Neuronal stem cell (in vitro differentiated cells): ENCODE measurements around the gene CA12.

Experiments
- DNase-seq: peaks from one replicate; pipeline ENCODE4 v3.0.0-alpha.2; 2013; ENCODE audit warnings: low spot score
- H2AFZ ChIP-seq: one replicate; pipeline ENCODE4 v1.6.1; 2013; ENCODE audit warnings: mild to moderate bottlenecking, low read length, inconsistent platforms
- H2AK5ac ChIP-seq: 2 replicates; pipeline ENCODE4 v1.6.1; 2013; ENCODE audit warnings: low read depth, mild to moderate bottlenecking, inconsistent platforms, low read length, moderate library complexity, mixed read lengths
- H2BK120ac ChIP-seq: 2 replicates; pipeline ENCODE4 v1.6.1; 2013; ENCODE audit warnings: low read depth, mild to moderate bottlenecking, inconsistent platforms, low read length, moderate library complexity, mixed read lengths
- H2BK12ac ChIP-seq: one replicate; pipeline ENCODE4 v1.6.1; 2013; ENCODE audit warnings: low read length, inconsistent platforms
- H2BK15ac ChIP-seq: 2 replicates; pipeline ENCODE4 v1.6.1; 2013; ENCODE audit warnings: mild to moderate bottlenecking, low read length, inconsistent platforms, mixed read lengths
- H2BK5ac ChIP-seq: one replicate; pipeline ENCODE4 v1.6.1; 2013; ENCODE audit warnings: inconsistent platforms, mild to moderate bottlenecking, low read length, moderate library complexity
- H3K14ac ChIP-seq: one replicate; pipeline ENCODE4 v1.6.1; 2013; ENCODE audit warnings: low read length, inconsistent platforms
- H3K18ac ChIP-seq: 2 replicates; pipeline ENCODE4 v1.6.1; 2013; ENCODE audit warnings: low read length, inconsistent platforms
- H3K23ac ChIP-seq: 2 replicates; pipeline ENCODE4 v1.6.1; 2013; ENCODE audit warnings: low read depth, mild to moderate bottlenecking, mixed read lengths, low read length, inconsistent platforms; ENCODE audit not compliant: poor library complexity
- H3K27ac ChIP-seq: replicated peaks from 3 replicates; pipeline ENCODE4 v1.5.1; 2013; ENCODE audit warnings: low read length, inconsistent platforms
- H3K27me3 ChIP-seq, 3 experiments: 2 replicates each; pipeline ENCODE4 v1.6.1; 2013; ENCODE audit warnings: low read length in 3 of 3, mild to moderate bottlenecking in 2 of 3, inconsistent platforms in 1 of 3, low read depth in 1 of 3, mixed read lengths in 1 of 3, moderate library complexity in 1 of 3; ENCODE audit not compliant: control insufficient read depth in 3 of 3, insufficient read depth in 3 of 3
- H3K36me3 ChIP-seq, 2 donors: replicated peaks in 1 of 2; 2 replicates each; pipeline ENCODE4 v1.6.1; 2013; ENCODE audit warnings: low read length in 2 of 2; ENCODE audit not compliant: control insufficient read depth in 2 of 2, insufficient read depth in 2 of 2
- H3K4ac ChIP-seq: 2 replicates; pipeline ENCODE4 v1.6.1; 2013; ENCODE audit warnings: inconsistent platforms, mild to moderate bottlenecking, low read length, moderate library complexity
- H3K4me1 ChIP-seq, 2 donors: 1 replicate in 1 of 2; 2 replicates in 1 of 2; pipeline ENCODE4 v1.6.1; 2013; ENCODE audit warnings: low read length in 2 of 2, low read depth in 1 of 2; ENCODE audit not compliant: control insufficient read depth in 2 of 2, insufficient read depth in 1 of 2
- H3K4me2 ChIP-seq: one replicate; pipeline ENCODE4 v1.6.1; 2013; ENCODE audit warnings: mild to moderate bottlenecking, low read length, inconsistent platforms; ENCODE audit not compliant: insufficient read depth, poor library complexity, severe bottlenecking
- H3K4me3 ChIP-seq, 2 donors: 2 replicates each; pipeline ENCODE4 v1.5.1; 2013; ENCODE audit warnings: low read length in 2 of 2, mild to moderate bottlenecking in 2 of 2, inconsistent platforms in 1 of 2, moderate library complexity in 1 of 2
- H3K79me1 ChIP-seq: one replicate; pipeline ENCODE4 v1.6.1; 2013; ENCODE audit warnings: low read depth, mild to moderate bottlenecking, inconsistent platforms, low read length, moderate library complexity
- H3K9ac ChIP-seq: one replicate; pipeline ENCODE4 v1.6.1; 2013; ENCODE audit warnings: mild to moderate bottlenecking, low read depth, low read length, inconsistent platforms; ENCODE audit not compliant: poor library complexity
- H3K9me3 ChIP-seq, 2 donors: replicated peaks in 1 of 2; 2 replicates each; pipeline versions ENCODE3 to v1.6.1; 2013; ENCODE audit warnings: low read length in 2 of 2, mild to moderate bottlenecking in 2 of 2, inconsistent platforms in 1 of 2, low read depth in 1 of 2, mixed read lengths in 1 of 2, moderate library complexity in 1 of 2; ENCODE audit not compliant: control insufficient read depth in 2 of 2, insufficient read depth in 1 of 2
- H4K8ac ChIP-seq: one replicate; pipeline ENCODE4 v1.6.1; 2013; ENCODE audit warnings: low read depth, mild to moderate bottlenecking, inconsistent platforms, low read length, moderate library complexity
- H4K91ac ChIP-seq: one replicate; pipeline ENCODE4 v1.6.1; 2013; ENCODE audit warnings: low read length, low read depth, mild to moderate bottlenecking, inconsistent platforms; ENCODE audit not compliant: poor library complexity
- WGBS, 2 donors: extraction: QIAGEN DNeasy Blood & Tissue Kit; methylation state at CpG; one replicate each; pipeline ENCODE4 v1.1.7; 2013; ENCODE audit warnings: missing lambda C conversion rate in 2 of 2, mixed read lengths in 1 of 2; ENCODE audit not compliant: insufficient read length in 2 of 2, insufficient replicate concordance in 1 of 2; ENCODE audit errors: extremely low coverage in 2 of 2; 5-methylcytosine and 5-hydroxymethylcytosine counted together

The CA12 gene

GRCh38 chr15:63380151-63380807 lies 1.4 kb downstream of the CA12 start:
- no peak overlapping the region for H2BK15ac ChIP-seq
- H3K79me1 ChIP-seq: no peaks in the 10 kb centered on the region
- H3K36me3 ChIP-seq: no peaks in the 10 kb centered on the region
- H3K23ac ChIP-seq: no peak overlapping the region
- H2BK5ac ChIP-seq: no peak overlapping the region
- H3K14ac ChIP-seq: no peak overlapping the region
- no peaks in the 10 kb centered on the region for H3K9me3 ChIP-seq
- no peak overlapping the region for H4K8ac ChIP-seq
- H2BK12ac ChIP-seq: no peak overlapping the region
- no peak overlapping the region for H2BK120ac ChIP-seq
- peaks cover 12 to 27% of the 10 kb centered on the region in 2 donors for H3K4me1 ChIP-seq
- H2AK5ac ChIP-seq: no peak overlapping the region
- peak overlapping the region; percentile 36 for H2AFZ ChIP-seq
- no peak overlapping the region for H3K18ac ChIP-seq
- H4K91ac ChIP-seq: no peak overlapping the region
- H3K9ac ChIP-seq: no peak overlapping the region
- no peak overlapping the region for H3K4ac ChIP-seq
- H3K27ac ChIP-seq: no peak overlapping the region
- DNase-seq: no peak
- no peak overlapping the region for H3K4me2 ChIP-seq
- no CpG with 5 or more reads among the region's 5 CpGs for WGBS, 2 donors
- no peak overlapping the region for H3K4me3 ChIP-seq
- H3K27me3 ChIP-seq: peaks cover 0 to 39% (median 24%) of the 10 kb centered on the region in 3 experiments

DNA sequence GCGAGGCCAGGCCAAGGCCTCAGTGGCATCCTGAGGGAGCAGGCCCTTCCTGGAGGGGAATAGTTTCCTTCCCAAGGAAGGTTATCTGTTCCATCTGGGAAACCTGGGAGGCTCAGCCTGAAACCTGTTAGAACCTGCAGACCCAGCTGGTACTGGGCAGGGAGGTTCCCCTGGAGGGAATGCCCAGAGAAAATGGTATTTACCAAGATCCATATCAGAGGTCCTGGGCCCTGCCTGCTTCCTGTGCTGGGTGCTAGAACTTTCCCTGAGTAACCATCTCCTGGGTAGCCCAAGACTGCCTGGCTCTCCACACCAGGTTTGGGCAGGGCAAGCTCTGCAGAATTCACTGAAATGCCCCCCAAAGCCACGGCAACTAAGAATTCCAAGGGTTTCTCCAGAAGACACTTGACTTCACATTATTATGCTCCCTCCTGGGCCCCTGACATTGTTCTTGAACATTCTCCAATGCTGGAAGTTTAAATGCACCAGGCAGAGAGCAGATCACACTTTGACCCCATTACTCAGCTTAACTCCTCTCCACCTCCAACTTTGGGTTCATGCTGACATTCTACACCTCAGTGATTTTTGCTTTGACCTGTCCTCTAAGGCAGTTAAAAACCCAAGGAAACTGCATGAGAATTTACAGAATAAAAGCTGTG lies 2.0 kb downstream of the CA12 start:
- no peak overlapping the region for H3K4me3 ChIP-seq
- no peak for DNase-seq
- H2BK15ac ChIP-seq: no peak overlapping the region
- H3K79me1 ChIP-seq: no peaks in the 10 kb centered on the region
- no peak overlapping the region for H3K4ac ChIP-seq
- WGBS, 2 donors: no CpG with 5 or more reads among the region's 2 CpGs
- H2BK120ac ChIP-seq: no peak overlapping the region
- no peak overlapping the region for H4K8ac ChIP-seq
- H3K9me3 ChIP-seq: no peaks in the 10 kb centered on the region
- no peak overlapping the region for H2BK12ac ChIP-seq
- peak overlapping the region; percentile 36 for H2AFZ ChIP-seq
- H2AK5ac ChIP-seq: peak overlapping the region; percentile 25
- no peak overlapping the region for H3K27ac ChIP-seq
- H2BK5ac ChIP-seq: no peak overlapping the region
- H3K36me3 ChIP-seq: no peaks in the 10 kb centered on the region
- H3K4me1 ChIP-seq: peaks cover 14 to 31% of the 10 kb centered on the region in 2 donors
- H3K14ac ChIP-seq: no peak overlapping the region
- no peak overlapping the region for H3K23ac ChIP-seq
- peaks cover 0 to 32% (median 24%) of the 10 kb centered on the region in 3 experiments for H3K27me3 ChIP-seq
- no peak overlapping the region for H3K4me2 ChIP-seq
- H4K91ac ChIP-seq: no peak overlapping the region
- no peak overlapping the region for H3K18ac ChIP-seq
- no peak overlapping the region for H3K9ac ChIP-seq

- H3K27me3 ChIP-seq: peaks cover 0 to 26% (median 24%) of the 10 kb centered on the region in 3 experiments
- H3K23ac ChIP-seq: no peak overlapping the region
- H3K27ac ChIP-seq: no peak overlapping the region
- no peak overlapping the region for H3K18ac ChIP-seq
- no peak overlapping the region for H2BK120ac ChIP-seq
- H2BK12ac ChIP-seq: no peak overlapping the region
- DNase-seq: no peak
- no peak overlapping the region for H3K14ac ChIP-seq
- H3K9ac ChIP-seq: no peak overlapping the region
- H3K9me3 ChIP-seq: no peaks in the 10 kb centered on the region
- H2BK15ac ChIP-seq: no peak overlapping the region
- no peak overlapping the region for H4K8ac ChIP-seq
- H3K4me2 ChIP-seq: no peak overlapping the region
- H2AK5ac ChIP-seq: no peak overlapping the region
- no peak overlapping the region for H3K4ac ChIP-seq
- H2AFZ ChIP-seq: no peak overlapping the region
- H3K4me1 ChIP-seq: peaks cover 15 to 36% of the 10 kb centered on the region in 2 donors
- no peaks in the 10 kb centered on the region for H3K79me1 ChIP-seq
- H4K91ac ChIP-seq: no peak overlapping the region
- H3K4me3 ChIP-seq: no peak overlapping the region
- no CpG with 5 or more reads among the region's 7 CpGs for WGBS, 2 donors
- no peak overlapping the region for H2BK5ac ChIP-seq
- H3K36me3 ChIP-seq: no peaks in the 10 kb centered on the region
Measured at GRCh38 chr15:63378946-63379345, 2.7 kb downstream of the CA12 start.

GRCh38 chr15:63374686-63375520 lies 6.7 kb downstream of the CA12 start:
- H3K4me3 ChIP-seq: no peak overlapping the region

More at GRCh38 chr15:63374686-63375520, 6.7 kb downstream of the CA12 start:
- no peak overlapping the region for H3K23ac ChIP-seq
- no peaks in the 10 kb centered on the region for H3K9me3 ChIP-seq
- H3K4ac ChIP-seq: no peak overlapping the region
- no peak overlapping the region for H2AFZ ChIP-seq
- no peak overlapping the region for H3K14ac ChIP-seq
- WGBS, 2 donors: no CpG with 5 or more reads among the region's 11 CpGs
- H3K4me2 ChIP-seq: no peak overlapping the region
- no peaks in the 10 kb centered on the region for H3K27me3 ChIP-seq
- H3K9ac ChIP-seq: no peak overlapping the region
- no peak overlapping the region for H2BK5ac ChIP-seq
- no peak overlapping the region for H4K8ac ChIP-seq
- H3K36me3 ChIP-seq: no peaks in the 10 kb centered on the region
- H3K18ac ChIP-seq: peak overlapping the region; percentile 21
- H2BK15ac ChIP-seq: no peak overlapping the region
- no peak overlapping the region for H2BK120ac ChIP-seq
- no peak overlapping the region for H2AK5ac ChIP-seq
- no peak overlapping the region for H3K27ac ChIP-seq
- peaks cover 13 to 21% of the 10 kb centered on the region in 2 donors for H3K4me1 ChIP-seq
- H4K91ac ChIP-seq: no peak overlapping the region
- H2BK12ac ChIP-seq: no peak overlapping the region
- DNase-seq: no peak
- H3K79me1 ChIP-seq: no peaks in the 10 kb centered on the region
